KMS-11 (cell line): Measurements from ENCODE around the gene C19orf12.

Experiments
- H2AFZ ChIP-seq: fragments of 200-600 bp; sonication (generic); 2 replicates; pipeline ENCODE4 v1.6.1; 2016; ENCODE audit warnings: antibody characterized with exemption, mixed run types, low read depth
- H3K27ac ChIP-seq: fragments of 200-600 bp; sonication (generic); 2 replicates; pipeline ENCODE4 v1.6.1; 2016; ENCODE audit warnings: mild to moderate bottlenecking, mixed run types
- H3K27me3 ChIP-seq: fragments of 200-600 bp; sonication (generic); 2 replicates; pipeline ENCODE4 v1.6.1; 2017; ENCODE audit warnings: mild to moderate bottlenecking, low read depth, mixed run types, moderate library complexity; ENCODE audit not compliant: insufficient read depth
- H3K36me3 ChIP-seq: fragments of 200-600 bp; sonication (generic); 2 replicates; pipeline ENCODE4 v1.6.1; 2017; ENCODE audit warnings: mild to moderate bottlenecking, mixed run types; ENCODE audit not compliant: insufficient read depth
- H3K4me1 ChIP-seq: fragments of 200-600 bp; sonication (generic); 2 replicates; pipeline ENCODE4 v1.6.1; 2016; ENCODE audit warnings: mild to moderate bottlenecking, low read depth, mixed run types; ENCODE audit not compliant: poor library complexity, severe bottlenecking
- H3K4me2 ChIP-seq: fragments of 200-600 bp; sonication (generic); 2 replicates; pipeline ENCODE4 v1.7.0; 2016; ENCODE audit warnings: mild to moderate bottlenecking, mixed run types
- H3K4me3 ChIP-seq: fragments of 200-600 bp; sonication (generic); IDR thresholded peaks from 2 replicates; pipeline ENCODE4 v1.6.1; 2017; ENCODE audit warnings: low read depth, low read length, mixed read lengths; ENCODE audit not compliant: insufficient read depth
- H3K79me2 ChIP-seq: fragments of 200-600 bp; sonication (generic); 2 replicates; pipeline ENCODE4 v1.6.1; 2016; ENCODE audit warnings: low read depth, mixed run types; ENCODE audit not compliant: insufficient read depth
- H3K9ac ChIP-seq: fragments of 200-600 bp; sonication (generic); 2 replicates; pipeline ENCODE4 v1.6.1; 2016; ENCODE audit warnings: mild to moderate bottlenecking, mixed run types
- H4K20me1 ChIP-seq: fragments of 200-600 bp; sonication (generic); 2 replicates; pipeline ENCODE4 v1.6.1; 2016; ENCODE audit warnings: mild to moderate bottlenecking, mixed run types; ENCODE audit not compliant: insufficient read depth
- TF ChIP-seq, protein P1 (sequence below): fragments of 200-600 bp; sonication (generic); conservative IDR thresholded peaks from 2 replicates; pipeline ENCODE4 v1.6.1; 2017; ENCODE audit warnings: low read depth, mild to moderate bottlenecking, antibody characterized with exemption, low read length, moderate library complexity, mixed read lengths

The C19orf12 gene

DNA sequence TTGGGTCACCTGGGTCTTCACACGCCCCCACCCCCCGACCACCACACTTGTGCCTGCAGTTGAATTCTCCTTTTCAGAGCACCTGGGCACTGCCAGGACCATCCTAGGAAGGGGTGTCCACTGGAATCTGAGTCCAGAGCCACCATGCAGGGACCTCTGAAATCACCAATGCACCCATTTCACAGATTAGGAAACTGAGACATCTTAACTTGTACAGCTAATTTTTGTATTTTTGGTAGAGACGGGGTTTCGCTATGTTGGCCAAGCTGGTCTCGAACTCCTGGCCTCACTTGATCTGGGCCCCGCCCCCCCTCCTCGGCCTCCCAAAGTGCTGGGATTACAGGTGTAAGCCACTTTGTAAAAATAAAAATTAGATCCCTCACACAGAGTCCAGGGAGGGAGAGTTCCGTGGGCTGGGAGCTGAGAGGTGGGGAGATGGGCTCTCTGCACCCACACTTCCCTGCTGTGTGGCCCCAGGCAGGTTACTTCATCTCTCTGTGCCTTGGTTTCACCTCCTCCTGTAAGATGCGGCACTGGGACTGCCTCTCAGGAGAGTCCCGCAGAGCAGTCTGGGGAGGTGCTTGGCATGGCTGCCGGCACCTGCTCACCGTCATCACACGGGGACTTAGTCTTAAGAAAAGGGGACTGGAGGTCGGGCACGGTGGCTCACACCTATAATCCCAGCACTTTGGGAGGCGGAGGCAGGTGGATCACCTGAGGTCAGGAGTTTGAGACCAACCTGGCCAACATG lies 45.9 kb upstream of the C19orf12 start:
- Histone ChIP-seq H3K36me3 (no peaks in the 10 kb centered on the region), H3K4me1 (no peaks in the 10 kb centered on the region), H3K4me2 (peak overlapping the region; percentile 76; the same call in 1 of the 2 replicates), H4K20me1 (no peaks in the 10 kb centered on the region), H3K27me3 (no peaks in the 10 kb centered on the region), H2AFZ (peak overlapping the region; percentile 94), H3K27ac (no peak overlapping the region), H3K4me3 (no peak overlapping the region), H3K9ac (no peak overlapping the region), H3K79me2 (no peaks in the 10 kb centered on the region)
- TF ChIP-seq, protein P1, sequence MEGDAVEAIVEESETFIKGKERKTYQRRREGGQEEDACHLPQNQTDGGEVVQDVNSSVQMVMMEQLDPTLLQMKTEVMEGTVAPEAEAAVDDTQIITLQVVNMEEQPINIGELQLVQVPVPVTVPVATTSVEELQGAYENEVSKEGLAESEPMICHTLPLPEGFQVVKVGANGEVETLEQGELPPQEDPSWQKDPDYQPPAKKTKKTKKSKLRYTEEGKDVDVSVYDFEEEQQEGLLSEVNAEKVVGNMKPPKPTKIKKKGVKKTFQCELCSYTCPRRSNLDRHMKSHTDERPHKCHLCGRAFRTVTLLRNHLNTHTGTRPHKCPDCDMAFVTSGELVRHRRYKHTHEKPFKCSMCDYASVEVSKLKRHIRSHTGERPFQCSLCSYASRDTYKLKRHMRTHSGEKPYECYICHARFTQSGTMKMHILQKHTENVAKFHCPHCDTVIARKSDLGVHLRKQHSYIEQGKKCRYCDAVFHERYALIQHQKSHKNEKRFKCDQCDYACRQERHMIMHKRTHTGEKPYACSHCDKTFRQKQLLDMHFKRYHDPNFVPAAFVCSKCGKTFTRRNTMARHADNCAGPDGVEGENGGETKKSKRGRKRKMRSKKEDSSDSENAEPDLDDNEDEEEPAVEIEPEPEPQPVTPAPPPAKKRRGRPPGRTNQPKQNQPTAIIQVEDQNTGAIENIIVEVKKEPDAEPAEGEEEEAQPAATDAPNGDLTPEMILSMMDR = no peak

DNA sequence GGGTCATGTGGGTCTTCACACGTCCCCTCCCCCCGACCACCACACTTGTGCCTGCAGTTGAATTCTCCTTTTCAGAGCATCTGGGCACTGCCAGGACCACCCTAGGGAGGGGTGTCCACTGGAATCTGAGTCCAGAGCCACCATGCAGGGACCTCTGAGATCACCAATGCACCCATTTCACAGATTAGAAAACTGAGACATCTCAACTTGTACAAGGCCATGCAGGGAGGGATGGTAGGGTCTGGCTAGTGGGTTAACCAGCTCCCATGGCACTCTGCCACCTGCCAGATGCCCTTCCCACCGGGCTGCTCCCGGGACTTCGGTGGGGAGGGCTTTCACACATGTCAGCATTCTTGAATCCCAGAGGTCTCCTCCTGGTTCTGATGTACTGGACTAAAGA lies 44.3 kb upstream of the C19orf12 start:
- no peak overlapping the region for H3K27ac ChIP-seq
- H4K20me1 ChIP-seq = no peaks in the 10 kb centered on the region
- H3K4me2 ChIP-seq = no peak overlapping the region
- H3K27me3 ChIP-seq = no peaks in the 10 kb centered on the region
- no peaks in the 10 kb centered on the region for H3K4me1 ChIP-seq
- TF ChIP-seq, protein P1 = no peak
- H3K9ac ChIP-seq = no peak overlapping the region
- H3K4me3 ChIP-seq = no peak overlapping the region
- no peaks in the 10 kb centered on the region for H3K36me3 ChIP-seq
- no peaks in the 10 kb centered on the region for H3K79me2 ChIP-seq
- H2AFZ ChIP-seq = no peak overlapping the region

DNA sequence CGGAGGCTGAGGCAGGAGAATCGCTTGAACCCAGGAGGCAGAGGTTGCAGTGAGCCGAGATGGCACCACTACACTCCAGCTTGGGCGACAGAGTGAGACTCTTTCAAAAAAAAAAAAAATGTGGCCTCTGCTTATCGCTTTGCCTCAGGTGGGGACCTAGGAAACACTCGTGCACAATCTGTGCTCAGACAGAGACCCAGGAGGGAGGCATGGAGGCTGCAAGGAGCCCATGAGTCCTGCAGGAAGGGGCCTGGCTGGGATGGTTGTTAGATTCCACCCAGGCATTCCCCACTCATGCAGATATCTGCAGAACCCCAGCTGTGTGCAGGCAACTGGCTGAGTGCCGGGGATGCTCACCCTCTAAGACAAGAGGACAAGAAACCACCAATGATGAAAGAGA lies 43.8 kb upstream of the C19orf12 start:
- Histone ChIP-seq H4K20me1 (no peaks in the 10 kb centered on the region), H2AFZ (no peak overlapping the region), H3K36me3 (no peaks in the 10 kb centered on the region), H3K9ac (no peak overlapping the region), H3K27ac (no peak overlapping the region), H3K4me3 (no peak overlapping the region), H3K27me3 (no peaks in the 10 kb centered on the region), H3K79me2 (no peaks in the 10 kb centered on the region), H3K4me1 (no peaks in the 10 kb centered on the region), H3K4me2 (no peak overlapping the region)
- TF ChIP-seq, protein P1 = no peak

DNA sequence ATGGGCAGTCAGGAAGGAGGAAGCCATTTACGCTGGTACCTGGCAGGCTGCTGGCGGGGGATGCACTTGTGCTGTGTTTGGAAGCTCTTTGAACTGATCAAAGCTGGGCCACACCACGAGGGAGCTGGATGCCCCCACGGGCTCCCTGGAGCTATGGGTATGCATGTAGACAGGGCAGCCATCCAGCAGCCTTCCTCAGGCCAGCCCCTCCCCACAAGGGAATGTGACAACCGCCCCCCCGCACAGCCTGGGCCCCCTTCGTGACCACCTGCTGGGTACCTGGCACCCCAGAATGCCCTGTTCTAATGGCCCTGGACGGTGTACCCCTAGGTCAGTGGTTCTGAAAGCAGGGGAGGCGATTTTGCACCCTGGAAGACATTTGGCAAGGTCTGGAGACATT lies 42.5 kb upstream of the C19orf12 start:
- H3K9ac ChIP-seq = no peak overlapping the region
- no peak overlapping the region for H2AFZ ChIP-seq
- H3K4me1 ChIP-seq = no peaks in the 10 kb centered on the region
- no peak overlapping the region for H3K4me3 ChIP-seq
- H3K4me2 ChIP-seq = no peak overlapping the region
- TF ChIP-seq, protein P1 = no peak
- no peaks in the 10 kb centered on the region for H4K20me1 ChIP-seq
- no peaks in the 10 kb centered on the region for H3K79me2 ChIP-seq
- H3K27me3 ChIP-seq = no peaks in the 10 kb centered on the region
- no peak overlapping the region for H3K27ac ChIP-seq
- H3K36me3 ChIP-seq = no peaks in the 10 kb centered on the region
